ENCODE results near the gene PTPN14. TPM values are rescaled to one million over a fixed set of nuclear protein-coding genes. Genes with fewer than 3 reads are reported as not detected.
"Not testable (repeated sequence)": the region's sequence is repeated elsewhere in the genome, so short reads cannot be mapped to it uniquely, and the experiment has no call there.

Gene PTPN14
- total RNA-seq, 6 experiments from 2014 or later = 1.6 to 4.6 (median 2.1) TPM

DNA sequence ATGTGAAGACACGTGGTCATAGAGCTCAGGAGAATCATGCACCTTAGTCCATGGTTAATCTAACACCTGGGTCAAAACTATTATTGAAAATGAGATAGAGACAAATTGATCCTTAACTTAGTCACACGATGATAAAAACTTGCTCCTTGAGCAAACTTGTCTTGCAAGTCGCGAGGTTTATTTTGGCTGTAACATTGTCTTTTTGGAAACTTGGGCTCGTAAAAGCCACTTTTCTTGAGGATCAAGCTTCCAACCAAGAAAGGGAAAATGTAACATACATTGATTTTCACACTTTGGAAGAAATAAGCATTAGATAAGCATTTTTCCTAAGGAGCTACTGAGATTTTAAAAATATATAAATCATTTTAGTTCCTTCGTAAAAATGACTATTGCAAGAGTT is 31.7 kb upstream of the PTPN14 start:
- H3K27me3 ChIP-seq = no peaks in the 10 kb centered on the region
- DNase-seq = no peak
- no peak for TF ChIP-seq POLR2A (IDR thresholded peaks at IDR 0.05)
- TF ChIP-seq, protein P1, sequence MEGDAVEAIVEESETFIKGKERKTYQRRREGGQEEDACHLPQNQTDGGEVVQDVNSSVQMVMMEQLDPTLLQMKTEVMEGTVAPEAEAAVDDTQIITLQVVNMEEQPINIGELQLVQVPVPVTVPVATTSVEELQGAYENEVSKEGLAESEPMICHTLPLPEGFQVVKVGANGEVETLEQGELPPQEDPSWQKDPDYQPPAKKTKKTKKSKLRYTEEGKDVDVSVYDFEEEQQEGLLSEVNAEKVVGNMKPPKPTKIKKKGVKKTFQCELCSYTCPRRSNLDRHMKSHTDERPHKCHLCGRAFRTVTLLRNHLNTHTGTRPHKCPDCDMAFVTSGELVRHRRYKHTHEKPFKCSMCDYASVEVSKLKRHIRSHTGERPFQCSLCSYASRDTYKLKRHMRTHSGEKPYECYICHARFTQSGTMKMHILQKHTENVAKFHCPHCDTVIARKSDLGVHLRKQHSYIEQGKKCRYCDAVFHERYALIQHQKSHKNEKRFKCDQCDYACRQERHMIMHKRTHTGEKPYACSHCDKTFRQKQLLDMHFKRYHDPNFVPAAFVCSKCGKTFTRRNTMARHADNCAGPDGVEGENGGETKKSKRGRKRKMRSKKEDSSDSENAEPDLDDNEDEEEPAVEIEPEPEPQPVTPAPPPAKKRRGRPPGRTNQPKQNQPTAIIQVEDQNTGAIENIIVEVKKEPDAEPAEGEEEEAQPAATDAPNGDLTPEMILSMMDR (IDR thresholded peaks at IDR 0.05) = no peak
- no peak for ATAC-seq
- no peaks in the 10 kb centered on the region for H3K4me1 ChIP-seq
- WGBS (ENCODE audit: insufficient coverage, low coverage, low lambda C conversion rate, missing lambda C conversion rate) = 64% methylated on average over 6 of the region's 6 CpGs
- H3K4me3 ChIP-seq = no peak overlapping the region
- H3K9me3 ChIP-seq = no peaks in the 10 kb centered on the region
- no peak overlapping the region for H3K27ac ChIP-seq
- intact Hi-C loops (cut with DNase I) = no loop called here
- no peaks in the 10 kb centered on the region for H3K36me3 ChIP-seq

DNA sequence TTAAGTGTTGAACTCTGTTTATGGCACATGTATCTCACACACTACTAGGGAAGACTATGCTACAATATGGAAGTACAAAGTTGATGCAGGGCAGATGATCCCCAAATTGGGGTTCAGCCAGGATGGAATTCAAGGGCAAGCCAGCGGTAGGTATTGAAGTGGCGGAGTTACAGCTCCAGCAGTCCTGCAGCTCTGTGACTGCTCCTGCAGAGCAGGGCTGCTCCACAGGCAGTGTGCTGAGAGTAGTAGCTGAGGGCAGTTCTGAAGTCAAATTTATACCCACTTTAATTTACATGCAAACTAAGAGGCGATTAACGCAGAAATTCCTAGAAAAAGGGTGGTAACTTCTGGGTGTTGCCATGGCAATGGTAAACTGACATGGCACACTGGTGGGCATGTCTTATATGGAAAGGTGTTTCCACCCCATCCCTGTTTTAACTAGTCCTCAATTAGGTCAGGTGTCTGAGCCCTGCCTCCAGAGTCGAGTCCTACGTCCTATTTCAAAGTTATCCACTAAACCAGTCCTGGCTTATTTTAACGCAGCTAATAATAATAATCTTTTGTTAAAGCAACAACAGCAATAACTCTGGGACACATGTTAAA is 31.0 kb upstream of the PTPN14 start:
- Histone ChIP-seq H3K36me3 (no peaks in the 10 kb centered on the region), H3K4me1 (no peaks in the 10 kb centered on the region), H3K27ac (no peak overlapping the region), H3K9me3 (no peaks in the 10 kb centered on the region), H3K4me3 (no peak overlapping the region), H3K27me3 (no peaks in the 10 kb centered on the region)
- no peak for DNase-seq
- WGBS (ENCODE audit: insufficient coverage, low coverage, low lambda C conversion rate, missing lambda C conversion rate) = 58% methylated on average over 5 of the region's 7 CpGs
- intact Hi-C loops (cut with DNase I) = no loop called here
- no peak for TF ChIP-seq POLR2A (IDR thresholded peaks at IDR 0.05)
- TF ChIP-seq, protein P1 (IDR thresholded peaks at IDR 0.05) = no peak
- no peak for ATAC-seq

DNA sequence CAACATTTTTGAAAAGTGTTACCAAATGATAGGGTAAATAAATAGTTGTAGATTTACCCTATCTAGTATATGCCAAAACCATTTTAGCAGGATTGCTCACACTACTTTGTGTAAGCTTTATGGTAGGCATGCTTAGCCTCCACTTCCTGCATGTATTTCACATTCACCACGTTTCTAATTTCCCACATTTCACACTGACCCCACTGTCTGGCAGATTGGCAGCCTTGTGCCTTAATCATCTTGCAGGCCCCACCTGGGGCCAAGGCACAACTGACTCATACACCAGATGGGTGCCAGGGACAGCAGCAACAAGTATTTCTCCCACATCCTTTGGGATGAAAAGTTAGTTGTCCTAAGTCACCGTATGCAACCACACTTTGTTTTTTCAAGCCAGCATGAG is 30.4 kb upstream of the PTPN14 start:
- ATAC-seq = peak in 1 of 4 donors; percentile 35
- TF ChIP-seq, protein P1 (IDR thresholded peaks at IDR 0.05) = no peak
- TF ChIP-seq POLR2A (IDR thresholded peaks at IDR 0.05) = no peak
- no peaks in the 10 kb centered on the region for H3K4me1 ChIP-seq
- H3K27me3 ChIP-seq = no peaks in the 10 kb centered on the region
- intact Hi-C loops (cut with DNase I) = no loop called here
- H3K4me3 ChIP-seq = no peak overlapping the region
- H3K9me3 ChIP-seq = no peaks in the 10 kb centered on the region
- no peaks in the 10 kb centered on the region for H3K36me3 ChIP-seq
- DNase-seq = no peak
- WGBS (ENCODE audit: insufficient coverage, low coverage, low lambda C conversion rate, missing lambda C conversion rate) = 48% methylated on average over 2 of the region's 2 CpGs
- H3K27ac ChIP-seq = no peak overlapping the region

DNA sequence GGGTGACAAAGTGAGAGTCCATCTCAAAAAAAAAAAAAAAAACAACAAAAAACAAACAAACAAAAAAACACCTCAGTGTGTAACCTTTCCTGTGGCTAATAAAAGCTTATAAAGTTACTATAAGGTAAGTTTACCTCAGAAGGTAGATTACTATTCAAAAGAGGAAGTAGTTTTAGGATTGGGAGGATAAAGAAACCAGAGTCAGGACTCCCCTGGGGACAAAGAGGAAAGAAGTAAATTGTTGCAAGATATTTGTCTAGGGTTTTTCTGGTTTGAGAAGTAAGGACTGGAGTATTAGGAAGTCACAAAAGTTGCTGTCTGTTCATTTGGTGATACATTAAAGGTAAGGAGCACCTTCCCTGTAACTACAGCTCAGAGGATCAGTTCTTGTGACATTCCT is 27.8 kb upstream of the PTPN14 start:
- no peak for TF ChIP-seq POLR2A (IDR thresholded peaks at IDR 0.05)
- TF ChIP-seq, protein P1 (IDR thresholded peaks at IDR 0.05) = no peak
- intact Hi-C loops (cut with DNase I) = no loop called here
- ATAC-seq (no peak), DNase-seq (no peak)
- H3K4me1 ChIP-seq = no peaks in the 10 kb centered on the region
- no peak overlapping the region for H3K27ac ChIP-seq
- no peak overlapping the region for H3K4me3 ChIP-seq
- no peaks in the 10 kb centered on the region for H3K9me3 ChIP-seq
- H3K36me3 ChIP-seq = no peaks in the 10 kb centered on the region
- H3K27me3 ChIP-seq = no peaks in the 10 kb centered on the region

DNA sequence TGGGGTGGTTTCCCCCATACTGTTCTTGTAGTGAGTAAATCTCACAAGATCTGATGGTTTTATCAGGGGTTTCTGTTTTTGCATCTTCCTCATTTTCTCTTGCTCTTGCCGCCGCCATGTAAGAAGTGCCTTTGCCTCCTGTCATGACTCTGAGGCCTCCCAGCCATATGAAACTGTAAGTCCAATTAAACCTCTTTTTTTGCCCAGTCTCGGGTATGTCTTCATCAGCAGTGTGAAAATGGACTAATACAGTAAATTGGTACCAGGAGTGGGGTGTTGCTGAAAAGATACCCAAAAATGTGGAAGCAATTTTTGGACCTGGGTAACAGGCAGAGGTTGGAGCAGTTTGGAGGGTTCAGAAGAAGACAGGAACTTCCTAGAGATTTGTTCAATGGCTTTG is 24.7 kb upstream of the PTPN14 start:
- H3K36me3 ChIP-seq; H3K27ac ChIP-seq; H3K27me3 ChIP-seq; ATAC-seq; H3K9me3 ChIP-seq; intact Hi-C loops (cut with DNase I); H3K4me3 ChIP-seq; DNase-seq; H3K4me1 ChIP-seq: not testable (repeated sequence)
- WGBS (ENCODE audit: insufficient coverage, low coverage, low lambda C conversion rate, missing lambda C conversion rate) = 55% methylated on average over 3 of the region's 3 CpGs
